Measurements from ENCODE around the gene TENM3.

Gene TENM3

GRCh38 chr4:182409271-182409670 is 166.1 kb downstream of the TENM3 start:
- no peak for DNase-seq (ENCODE audit: low spot score)

DNA sequence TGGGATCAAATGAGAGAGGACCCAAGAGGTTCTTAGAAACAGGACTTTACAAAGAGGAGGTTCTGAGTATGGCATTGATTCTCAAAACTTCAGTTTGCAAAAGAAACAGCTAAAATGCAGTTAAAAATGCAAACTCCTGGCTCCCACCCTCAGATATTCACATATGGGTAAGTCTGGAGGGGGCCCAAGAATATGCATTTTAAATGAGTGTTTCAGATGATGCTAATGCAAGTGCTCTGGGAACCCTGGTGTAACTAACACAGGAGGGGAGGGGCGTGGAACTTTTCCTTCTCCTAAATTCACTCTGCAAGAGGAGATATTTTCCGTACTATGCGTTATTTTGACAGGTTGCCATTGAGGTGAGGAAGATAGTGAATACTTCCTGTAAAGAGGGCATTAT is 168.2 kb downstream of the TENM3 start:
- no peak for DNase-seq (ENCODE audit: low spot score)

GRCh38 chr4:182413550-182413949 is 170.3 kb downstream of the TENM3 start:
- DNase-seq (ENCODE audit: low spot score) = no peak

DNA sequence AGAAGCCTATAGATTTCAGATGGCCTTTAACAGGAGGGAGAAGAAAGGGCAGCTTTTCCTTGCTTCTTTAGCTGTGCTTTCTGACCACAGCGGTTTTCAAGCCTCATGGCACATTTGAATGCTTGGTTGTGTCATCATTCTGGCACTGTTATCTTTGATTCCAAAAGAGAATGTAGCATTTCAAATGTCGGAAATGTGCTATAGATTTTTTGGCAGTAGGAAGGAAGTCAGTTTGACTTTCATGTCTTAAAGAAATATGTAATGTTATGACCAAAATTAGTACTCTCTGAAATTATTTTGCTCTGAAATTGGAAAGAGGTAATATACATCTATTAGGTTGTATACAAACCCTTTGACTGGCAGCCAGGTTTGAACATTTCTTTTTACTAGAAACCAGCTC is 171.9 kb downstream of the TENM3 start:
- no peak for DNase-seq (ENCODE audit: low spot score)

DNA sequence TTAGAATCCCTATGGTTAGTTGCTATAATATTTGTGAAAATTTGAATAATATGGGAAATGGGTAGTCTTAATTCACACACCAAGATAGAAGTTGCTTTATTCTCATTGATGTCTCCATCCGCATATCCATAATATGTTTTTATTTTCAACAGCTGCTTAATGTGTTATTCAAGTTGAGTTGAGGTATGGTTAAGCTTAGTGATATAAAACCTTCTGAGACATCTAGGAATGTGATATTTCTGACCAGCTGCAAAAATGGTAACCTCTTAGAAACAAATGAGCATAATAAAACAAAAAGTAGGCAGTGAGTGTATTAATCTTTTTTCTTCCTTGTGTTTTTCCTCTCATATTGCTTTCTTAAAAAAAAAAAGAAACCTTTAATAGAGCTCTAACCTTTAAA is 172.9 kb downstream of the TENM3 start:
- DNase-seq (ENCODE audit: low spot score) = no peak

- DNase-seq (ENCODE audit: low spot score) = no peak
Observed at GRCh38 chr4:182418054-182418734, 175.0 kb downstream of the TENM3 start.

GRCh38 chr4:182420189-182420588 is 177.0 kb downstream of the TENM3 start:
- no peak for DNase-seq (ENCODE audit: low spot score)

- no peak for DNase-seq (ENCODE audit: low spot score)
Observed at GRCh38 chr4:182421753-182422152, 178.6 kb downstream of the TENM3 start.

DNA sequence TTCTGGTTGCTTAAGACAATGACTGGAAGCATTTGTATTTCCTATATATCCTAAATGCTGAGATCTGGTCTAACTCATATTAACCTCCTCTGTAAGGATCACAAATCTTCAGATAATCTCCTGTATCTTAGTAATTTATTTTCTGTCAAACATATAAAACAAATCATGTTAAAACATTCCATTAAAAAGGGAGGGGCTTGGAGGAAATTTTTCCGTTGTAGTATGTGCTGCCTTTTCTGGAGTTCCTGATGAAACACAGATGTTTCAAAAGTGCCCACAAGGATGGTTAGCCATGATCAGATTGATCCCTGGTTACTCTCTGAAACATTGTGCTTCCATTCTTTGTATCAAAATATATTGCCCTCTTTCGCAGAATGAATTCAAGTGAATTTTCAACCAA is 182.1 kb downstream of the TENM3 start:
- no peak for DNase-seq (ENCODE audit: low spot score)

DNA sequence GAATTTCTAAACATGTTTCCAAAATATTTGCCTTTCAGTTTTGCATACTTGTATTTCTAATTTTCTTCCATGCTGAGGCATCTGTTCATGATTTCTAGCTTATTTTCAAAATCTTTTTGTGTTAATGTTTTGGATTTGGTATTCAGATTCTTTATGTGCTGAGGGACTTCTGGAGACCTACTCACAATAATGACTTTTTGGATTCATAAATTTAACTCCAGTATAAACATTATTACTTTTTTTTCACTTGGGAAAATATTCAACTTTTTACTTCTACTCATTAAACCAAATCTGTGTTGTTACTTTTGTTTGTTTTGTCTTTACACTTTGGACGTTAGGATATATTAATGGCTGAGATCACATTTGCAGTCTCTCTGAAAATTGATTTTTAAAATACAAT is 183.7 kb downstream of the TENM3 start:
- no peak for DNase-seq (ENCODE audit: low spot score)

DNA sequence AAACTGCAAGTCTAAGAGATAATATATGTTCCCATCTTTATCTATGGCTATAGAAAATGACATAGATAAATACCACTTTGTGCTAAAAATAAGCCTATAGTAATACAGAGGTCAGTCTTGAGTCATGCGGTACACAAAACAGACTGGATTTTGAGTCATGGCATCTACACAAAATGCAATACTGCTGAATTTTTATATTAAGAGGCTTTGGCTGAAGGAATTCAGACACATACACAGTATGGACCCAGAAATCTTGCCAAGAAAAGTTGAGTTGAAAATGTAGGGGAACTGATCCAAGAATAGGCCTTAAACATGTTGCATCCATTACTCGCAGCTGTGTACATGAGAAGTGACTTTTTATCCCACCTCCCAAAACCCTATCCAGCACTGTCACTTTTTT is 184.4 kb downstream of the TENM3 start:
- no peak for DNase-seq (ENCODE audit: low spot score)

DNA sequence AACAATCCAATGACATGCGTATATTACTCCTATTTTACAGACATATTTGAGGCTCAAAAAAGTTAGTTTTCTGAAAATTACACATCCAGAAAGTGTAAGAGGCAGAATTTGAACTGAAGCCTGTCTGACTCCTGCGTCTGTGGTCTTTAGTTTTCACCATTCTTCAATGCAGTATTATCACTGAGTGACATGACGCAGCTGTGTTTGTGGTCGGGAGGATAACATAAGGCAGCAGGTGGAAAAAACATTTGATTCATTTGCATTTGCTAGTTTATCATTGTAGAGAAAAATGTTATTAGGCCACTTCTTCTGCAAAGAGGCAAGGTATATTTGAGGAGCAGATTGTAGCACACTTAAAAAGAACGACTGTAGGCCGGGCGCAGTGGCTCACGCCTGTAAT is 186.7 kb downstream of the TENM3 start:
- no peak for DNase-seq (ENCODE audit: low spot score)

DNA sequence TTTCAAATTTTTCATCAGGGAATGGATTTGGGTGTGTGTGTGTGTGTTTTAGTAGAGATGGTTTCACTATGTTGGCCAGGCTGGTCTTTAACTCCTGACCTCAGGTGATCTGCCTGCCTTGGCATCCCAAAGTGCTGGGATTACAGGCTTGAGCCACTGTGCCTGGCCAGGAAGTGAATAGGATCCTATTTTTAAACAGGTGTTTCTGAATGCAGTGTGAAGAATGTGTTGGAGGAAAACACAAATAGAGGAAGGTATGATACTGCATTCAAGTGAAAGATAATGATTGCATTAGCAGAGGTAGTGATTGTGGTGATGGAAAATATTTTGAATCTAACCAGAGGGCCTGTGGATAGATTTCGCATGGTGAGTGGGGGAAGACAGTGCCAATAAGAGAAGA is 189.6 kb downstream of the TENM3 start:
- no peak for DNase-seq (ENCODE audit: low spot score)

DNA sequence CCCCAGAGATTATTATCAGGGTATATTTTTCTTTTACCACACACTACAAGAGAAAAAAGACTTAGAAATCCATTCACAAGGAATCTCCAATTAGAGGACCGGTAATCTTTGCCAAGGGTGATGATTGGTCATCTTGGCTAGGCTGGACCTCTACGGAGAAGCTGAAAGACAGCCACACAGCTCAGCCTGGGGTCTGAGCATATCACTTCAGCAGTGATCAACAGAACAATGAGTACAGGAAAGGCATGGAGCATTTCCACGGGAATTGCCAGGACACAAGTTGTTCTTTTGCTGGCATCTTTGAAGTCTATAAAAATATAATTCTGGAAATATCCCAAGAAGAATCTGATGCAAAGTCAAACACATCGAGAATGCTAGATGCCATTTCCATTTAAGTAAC is 191.5 kb downstream of the TENM3 start:
- no peak for DNase-seq (ENCODE audit: low spot score)

DNA sequence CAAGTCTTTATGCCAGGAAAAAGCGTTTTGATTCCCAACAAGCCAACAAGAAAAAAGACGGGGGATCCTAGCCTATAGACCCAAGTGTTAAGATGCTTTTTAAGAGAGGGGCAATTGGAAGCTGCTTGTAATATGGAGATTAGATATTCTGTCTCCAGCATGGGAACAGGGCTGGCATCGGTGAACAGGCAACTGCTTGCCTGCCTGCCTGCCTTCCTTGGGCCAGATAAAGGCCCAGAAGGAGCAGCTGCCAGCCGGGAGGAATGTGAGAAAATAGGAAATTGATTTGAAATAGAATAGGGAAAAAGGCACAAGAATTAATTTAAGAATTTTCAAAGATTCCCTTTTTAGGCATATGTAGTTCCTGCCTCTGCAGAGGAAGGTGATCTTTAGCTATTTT is 192.2 kb downstream of the TENM3 start:
- no peak for DNase-seq (ENCODE audit: low spot score)

GRCh38 chr4:182443070-182443469 is 199.9 kb downstream of the TENM3 start:
- no peak for DNase-seq (ENCODE audit: low spot score)

DNA sequence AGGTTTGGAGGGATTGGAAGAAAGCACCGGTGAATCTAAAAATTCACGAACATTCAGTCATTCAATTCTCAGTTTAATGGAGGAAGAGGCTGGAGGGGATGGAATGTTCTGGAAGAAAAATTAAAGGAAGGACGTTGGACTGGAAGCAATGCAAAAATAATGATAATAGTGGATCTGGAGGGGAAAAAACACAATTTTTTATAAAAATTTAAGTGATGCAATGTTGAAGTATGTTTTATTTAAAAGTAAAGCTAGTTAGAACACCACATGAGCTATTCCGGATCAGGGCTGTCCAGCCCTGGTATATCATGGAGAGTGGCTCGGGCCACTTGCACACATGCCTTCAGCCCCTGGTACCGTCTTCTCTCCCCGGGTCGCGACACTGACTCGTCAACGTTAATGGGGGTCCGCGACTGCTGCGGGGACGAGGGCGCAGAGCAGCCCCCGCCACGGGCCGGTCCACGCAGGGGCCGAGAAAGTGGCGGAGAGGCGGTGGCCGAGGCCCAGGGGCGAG is 204.6 kb downstream of the TENM3 start:
- DNase-seq (ENCODE audit: low spot score) = no peak

- peak; percentile 82 for DNase-seq (ENCODE audit: low spot score)
Observed at GRCh38 chr4:182448281-182449151, 205.3 kb downstream of the TENM3 start.

DNA sequence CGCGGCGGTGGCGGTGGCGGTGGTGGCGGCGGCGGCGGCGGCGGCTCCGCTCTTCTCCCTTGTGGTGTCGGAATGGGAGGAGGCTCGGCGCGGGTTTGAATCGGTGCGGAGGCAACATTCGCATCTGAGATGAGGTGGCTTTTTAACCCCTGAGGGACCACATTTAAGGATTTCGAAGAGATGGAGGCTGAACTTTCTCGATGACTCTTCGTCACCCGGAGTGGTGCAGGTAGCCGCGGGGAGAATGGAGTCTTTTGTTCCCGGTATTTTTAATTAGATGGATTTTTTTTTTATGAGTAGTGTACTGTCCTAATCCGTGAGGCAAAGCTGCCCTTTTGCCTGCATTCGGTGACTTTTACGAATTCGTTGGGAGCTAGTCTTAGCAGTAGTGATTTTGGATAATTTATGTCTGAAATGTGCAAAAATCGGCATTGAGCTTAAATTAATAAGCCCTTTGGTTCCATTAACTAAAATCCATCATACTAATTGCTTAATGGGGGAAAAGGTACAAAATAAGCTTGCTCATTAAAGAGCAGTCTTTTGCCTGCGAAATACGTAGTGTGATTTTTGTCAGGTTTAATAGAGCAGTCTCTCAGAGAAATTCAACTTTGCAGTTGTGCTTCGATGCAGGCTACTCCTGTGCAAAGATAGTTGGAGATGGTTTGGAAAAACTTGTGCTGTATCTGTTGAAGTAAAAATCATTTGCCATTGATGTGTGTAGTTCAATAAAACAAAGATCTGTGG is 206.2 kb downstream of the TENM3 start:
- DNase-seq (ENCODE audit: low spot score) = peak; percentile 35

- DNase-seq (ENCODE audit: low spot score) = no peak
Observed at GRCh38 chr4:182449930-182450439, 206.8 kb downstream of the TENM3 start.

GRCh38 chr4:182451441-182451840 is 208.2 kb downstream of the TENM3 start:
- no peak for DNase-seq (ENCODE audit: low spot score)

DNA sequence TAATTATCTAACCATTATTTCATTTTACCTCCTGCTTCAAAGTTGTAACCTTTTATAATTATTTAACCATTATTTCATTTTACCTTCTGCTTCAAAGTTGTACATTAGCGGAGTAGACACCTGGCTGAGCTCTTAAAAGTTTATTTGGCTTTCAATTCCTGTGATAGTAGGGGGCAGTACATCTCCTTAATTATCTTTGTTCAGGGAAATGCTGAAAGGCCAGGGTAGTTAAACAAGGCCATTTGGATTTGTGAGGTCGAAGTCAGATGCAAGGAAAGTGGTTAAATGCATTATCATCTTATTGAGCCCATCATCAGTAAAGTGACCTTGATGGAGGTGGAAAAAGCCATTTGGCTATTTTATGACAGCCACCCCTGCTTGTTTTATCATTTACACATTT is 210.6 kb downstream of the TENM3 start:
- no peak for DNase-seq (ENCODE audit: low spot score)
